ENCODE measurements around the gene RIN1. TPM values are rescaled to one million over a fixed set of nuclear protein-coding genes. Genes with fewer than 3 reads are reported as not detected.

RIN1 gene
- total and polyA plus RNA-seq, 2 of the 13 experiments (the other 11 are each of a cell fraction or from before 2014, with no cell fraction given), result 2.4 to 4.1 TPM

DNA sequence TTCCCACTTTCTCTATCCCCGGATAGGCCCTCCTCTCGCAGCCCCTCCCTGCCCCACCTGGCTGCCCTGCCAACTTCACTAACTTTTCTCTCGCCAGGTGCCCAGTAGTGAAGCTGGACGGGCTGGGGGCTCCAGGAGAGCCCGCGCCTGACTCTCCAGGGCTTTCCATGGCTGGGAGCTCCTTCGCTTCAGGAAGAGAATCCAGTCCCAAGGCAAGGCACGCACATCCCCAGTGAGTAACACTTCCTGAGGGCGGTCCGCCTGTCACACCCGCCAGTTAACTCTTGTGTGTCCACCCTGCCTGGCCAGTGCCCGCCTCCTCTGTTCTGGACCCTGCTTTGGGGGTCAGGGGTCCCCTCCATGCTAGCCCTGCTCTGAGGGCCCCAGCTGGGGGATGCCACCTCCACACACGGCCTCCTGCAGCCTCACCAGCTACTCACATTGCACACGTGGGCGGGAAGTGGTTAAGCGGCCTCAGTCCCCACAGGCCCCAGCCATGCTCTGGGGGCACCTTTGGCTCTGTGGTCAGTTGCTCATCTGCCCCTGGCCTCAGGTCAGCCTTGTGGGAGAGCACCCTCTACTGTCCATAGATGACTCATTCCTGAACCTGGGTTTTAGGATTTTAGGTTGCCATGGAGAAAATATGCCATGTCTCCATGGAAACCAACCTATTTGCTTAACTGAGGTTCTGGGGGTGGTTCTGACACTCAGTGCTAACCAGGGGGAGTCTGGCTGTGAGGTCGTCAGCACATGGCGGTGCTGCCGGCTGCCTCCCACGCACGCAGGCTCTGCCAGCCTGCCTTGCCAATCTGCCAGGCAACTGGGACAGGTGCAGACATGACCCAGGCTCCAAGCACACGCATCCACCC, at the start of gene RIN1 (continued):
- TF ChIP-seq, protein P1, sequence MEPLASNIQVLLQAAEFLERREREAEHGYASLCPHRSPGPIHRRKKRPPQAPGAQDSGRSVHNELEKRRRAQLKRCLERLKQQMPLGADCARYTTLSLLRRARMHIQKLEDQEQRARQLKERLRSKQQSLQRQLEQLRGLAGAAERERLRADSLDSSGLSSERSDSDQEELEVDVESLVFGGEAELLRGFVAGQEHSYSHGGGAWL (CRISPR knock-in tag; IDR thresholded peaks at IDR 0.05), result peak; percentile 56
- TF ChIP-seq ZSCAN21 (CRISPR knock-in tag; IDR thresholded peaks at IDR 0.05; ENCODE audit: borderline replicate concordance) (no peak; the same call in 1 of the 2 replicates), RAD51 (IDR thresholded peaks at IDR 0.05; ENCODE audit: borderline replicate concordance) (no peak), ZNF598 (CRISPR knock-in tag; IDR thresholded peaks at IDR 0.05; ENCODE audit: borderline replicate concordance) (0 out of 2 replicates have a peak, but pooled peaks have one; percentile 20), CCAR2 (optimal IDR thresholded peaks at IDR 0.05; ENCODE audit: low read depth, low read length) (peak; percentile 69), ZNF878 (CRISPR knock-in tag; IDR thresholded peaks at IDR 0.05) (0 out of 2 replicates have a peak, but pooled peaks have one; percentile 36), ZNF274 (CRISPR knock-in tag; IDR thresholded peaks at IDR 0.05) (no peak), ZNF446 (CRISPR knock-in tag; IDR thresholded peaks at IDR 0.05) (0 out of 2 replicates have a peak, but pooled peaks have one; percentile 24), SP2 (CRISPR knock-in tag; IDR thresholded peaks at IDR 0.05) (peak; percentile 43), SUZ12 (IDR thresholded peaks at IDR 0.05; ENCODE audit: low read depth, low read length) (no peak), ZMYM4 (CRISPR knock-in tag; IDR thresholded peaks at IDR 0.05) (peak; percentile 54; the same call in 1 of the 2 replicates), ZNF556 (CRISPR knock-in tag; IDR thresholded peaks at IDR 0.05; ENCODE audit: borderline replicate concordance) (peak; percentile 54; the same call in 1 of the 2 replicates), RNF2 (conservative IDR thresholded peaks at IDR 0.05; ENCODE audit: low read depth) (0 out of 2 replicates have a peak, but pooled peaks have one; percentile 65), ASH2L (IDR thresholded peaks at IDR 0.05; ENCODE audit: insufficient read length, low read depth, low read length) (peak; percentile 90), ZNF788 (CRISPR knock-in tag; IDR thresholded peaks at IDR 0.05; ENCODE audit: borderline replicate concordance) (peak; percentile 86; the same call in 1 of the 2 replicates), CC2D1A (CRISPR knock-in tag; IDR thresholded peaks at IDR 0.05) (no peak)
- TF ChIP-seq, protein P2, sequence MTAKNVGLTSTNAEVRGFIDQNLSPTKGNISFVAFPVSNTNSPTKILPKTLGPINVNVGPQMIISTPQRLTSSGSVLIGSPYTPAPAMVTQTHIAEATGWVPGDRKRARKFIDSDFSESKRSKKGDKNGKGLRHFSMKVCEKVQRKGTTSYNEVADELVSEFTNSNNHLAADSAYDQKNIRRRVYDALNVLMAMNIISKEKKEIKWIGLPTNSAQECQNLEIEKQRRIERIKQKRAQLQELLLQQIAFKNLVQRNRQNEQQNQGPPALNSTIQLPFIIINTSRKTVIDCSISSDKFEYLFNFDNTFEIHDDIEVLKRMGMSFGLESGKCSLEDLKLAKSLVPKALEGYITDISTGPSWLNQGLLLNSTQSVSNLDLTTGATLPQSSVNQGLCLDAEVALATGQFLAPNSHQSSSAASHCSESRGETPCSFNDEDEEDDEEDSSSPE (CRISPR knock-in tag; IDR thresholded peaks at IDR 0.05), result peak; percentile 68; the same call in 1 of the 2 replicates
- TF ChIP-seq, protein P3, sequence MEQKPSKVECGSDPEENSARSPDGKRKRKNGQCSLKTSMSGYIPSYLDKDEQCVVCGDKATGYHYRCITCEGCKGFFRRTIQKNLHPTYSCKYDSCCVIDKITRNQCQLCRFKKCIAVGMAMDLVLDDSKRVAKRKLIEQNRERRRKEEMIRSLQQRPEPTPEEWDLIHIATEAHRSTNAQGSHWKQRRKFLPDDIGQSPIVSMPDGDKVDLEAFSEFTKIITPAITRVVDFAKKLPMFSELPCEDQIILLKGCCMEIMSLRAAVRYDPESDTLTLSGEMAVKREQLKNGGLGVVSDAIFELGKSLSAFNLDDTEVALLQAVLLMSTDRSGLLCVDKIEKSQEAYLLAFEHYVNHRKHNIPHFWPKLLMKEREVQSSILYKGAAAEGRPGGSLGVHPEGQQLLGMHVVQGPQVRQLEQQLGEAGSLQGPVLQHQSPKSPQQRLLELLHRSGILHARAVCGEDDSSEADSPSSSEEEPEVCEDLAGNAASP (CRISPR knock-in tag; IDR thresholded peaks at IDR 0.05; ENCODE audit: borderline replicate concordance), result peak; percentile 65; the same call in 1 of the 2 replicates
- TF ChIP-seq, protein P4, sequence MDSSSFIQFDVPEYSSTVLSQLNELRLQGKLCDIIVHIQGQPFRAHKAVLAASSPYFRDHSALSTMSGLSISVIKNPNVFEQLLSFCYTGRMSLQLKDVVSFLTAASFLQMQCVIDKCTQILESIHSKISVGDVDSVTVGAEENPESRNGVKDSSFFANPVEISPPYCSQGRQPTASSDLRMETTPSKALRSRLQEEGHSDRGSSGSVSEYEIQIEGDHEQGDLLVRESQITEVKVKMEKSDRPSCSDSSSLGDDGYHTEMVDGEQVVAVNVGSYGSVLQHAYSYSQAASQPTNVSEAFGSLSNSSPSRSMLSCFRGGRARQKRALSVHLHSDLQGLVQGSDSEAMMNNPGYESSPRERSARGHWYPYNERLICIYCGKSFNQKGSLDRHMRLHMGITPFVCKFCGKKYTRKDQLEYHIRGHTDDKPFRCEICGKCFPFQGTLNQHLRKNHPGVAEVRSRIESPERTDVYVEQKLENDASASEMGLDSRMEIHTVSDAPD (CRISPR knock-in tag; IDR thresholded peaks at IDR 0.05), result 0 out of 2 replicates have a peak, but pooled peaks have one; percentile 68

All from HepG2 (cell line).